GM18858 (cell line): ENCODE measurements around the gene SIPA1L3.

Experiments
- ATAC-seq: cut with Tn5 transposase; IDR thresholded peaks from one replicate; pipeline ENCODE4 v1.9.1; 2021; ENCODE audit not compliant: unreplicated experiment

SIPA1L3 gene

GRCh38 chr19:38252941-38253691 is 346.1 kb downstream of the SIPA1L3 start:
- ATAC-seq, result no peak

- ATAC-seq, result no peak
These were observed 346.8 kb downstream of the SIPA1L3 start for GRCh38 chr19:38253788-38254187.

GRCh38 chr19:38255383-38256014 is 348.5 kb downstream of the SIPA1L3 start:
- ATAC-seq, result no peak
